ENCODE measurements around the gene NOXO1.

- TF ChIP-seq POLR2A (IDR thresholded peaks at IDR 0.05) (no peak), CTCF (IDR thresholded peaks at IDR 0.05) (no peak)
Measured at GRCh38 chr16:2024032-2024420, 42.8 kb upstream of the NOXO1 start.

All from heart left ventricle (tissue), 13 donors.